OCI-LY3 (cell line): ENCODE data around the gene BAZ1B.
"Not testable (repeated sequence)": the region's sequence is repeated elsewhere in the genome, so short reads cannot be mapped to it uniquely, and the experiment has no call there.

Experiments used
- H2AFZ ChIP-seq: fragments of 200-600, 300-600 bp; shearing (Covaris generic); 2 replicates; pipeline ENCODE4 v1.6.0; 2014; ENCODE audit warnings: antibody characterized with exemption, low read depth, low read length
- H3K27ac ChIP-seq: fragments of 200-600, 300-600 bp; sonication (generic); 2 replicates; pipeline ENCODE4 v1.5.1; 2014; ENCODE audit warnings: mild to moderate bottlenecking, low read length, moderate library complexity, mixed read lengths
- H3K27me3 ChIP-seq: fragments of 200-600, 300-600 bp; sonication (generic); 2 replicates; pipeline ENCODE4 v1.6.1; 2014; ENCODE audit warnings: low read depth, low read length, mixed read lengths
- H3K36me3 ChIP-seq: fragments of 200-600, 300-600 bp; sonication (generic); replicated peaks from 2 replicates; pipeline ENCODE3; 2014; ENCODE audit warnings: low read depth, low read length, mixed read lengths
- H3K4me1 ChIP-seq: fragments of 300-600, 200-600 bp; sonication (generic); 2 replicates; pipeline ENCODE4 v1.6.1; 2014; ENCODE audit warnings: low read length, mixed read lengths
- H3K4me2 ChIP-seq: fragments of 200-600, 300-600 bp; sonication (generic); 2 replicates; pipeline ENCODE4 v1.6.1; 2014; ENCODE audit warnings: low read length, mixed read lengths
- H3K4me3 ChIP-seq: fragments of 300-600, 200-600 bp; sonication (generic); 2 replicates; pipeline ENCODE4 v1.5.1; 2014; ENCODE audit warnings: antibody characterized with exemption, mild to moderate bottlenecking, low read length, moderate library complexity
- H3K79me2 ChIP-seq: fragments of 300-600, 200-600 bp; shearing (Covaris generic); 2 replicates; pipeline ENCODE4 v1.6.1; 2014; ENCODE audit warnings: mild to moderate bottlenecking, low read length, mixed read lengths
- H3K9ac ChIP-seq: fragments of 300-600, 200-600 bp; shearing (Covaris generic); 2 replicates; pipeline ENCODE4 v1.6.0; 2014; ENCODE audit warnings: mild to moderate bottlenecking, low read length, moderate library complexity
- H3K9me3 ChIP-seq: fragments of 200-600, 300-600 bp; shearing (Covaris generic); 2 replicates; pipeline ENCODE4 v1.6.1; 2014; ENCODE audit warnings: low read length, mixed read lengths; ENCODE audit not compliant: insufficient read depth
- H4K20me1 ChIP-seq: fragments of 200-600, 300-600 bp; sonication (generic); 2 replicates; pipeline ENCODE4 v1.6.1; 2016; ENCODE audit warnings: low read length, mixed read lengths; ENCODE audit not compliant: insufficient read depth
- EZH2phosphoT487 ChIP-seq: fragments of 200-600 bp; shearing (Covaris generic); IDR thresholded peaks from 2 replicates; pipeline ENCODE4 v1.6.1; 2018; ENCODE audit warnings: antibody characterized with exemption, mixed run types, low read depth
- TF ChIP-seq, protein P1 (sequence below): fragments of 200-600, 300-600 bp; sonication (generic); IDR thresholded peaks from 2 replicates; pipeline ENCODE4 v1.5.1; 2014; ENCODE audit warnings: antibody characterized with exemption, low read length, low read depth

The BAZ1B gene

DNA sequence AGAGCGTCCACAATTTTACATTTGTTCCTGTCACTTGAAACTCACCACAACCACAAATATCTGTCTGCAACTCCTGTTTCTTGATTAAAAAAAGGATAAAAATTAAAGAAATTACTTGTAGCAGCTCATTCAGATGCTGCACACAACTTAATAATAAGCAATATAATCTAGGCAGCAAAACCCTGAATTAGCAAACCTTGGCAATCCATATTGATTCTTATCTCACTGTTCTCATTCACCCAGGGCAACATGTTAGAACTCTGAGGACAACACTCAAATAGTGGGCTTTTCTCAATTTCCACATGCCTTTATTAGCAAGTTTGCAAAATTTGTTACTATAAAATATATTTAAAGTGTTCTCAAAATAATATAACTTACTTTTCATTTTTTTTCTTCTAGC is 38.9 kb downstream of the BAZ1B start:
- peaks cover 4% of the 10 kb centered on the region for H4K20me1 ChIP-seq
- no peaks in the 10 kb centered on the region for H3K9me3 ChIP-seq
- peaks cover 60% of the 10 kb centered on the region for H3K36me3 ChIP-seq
- H2AFZ ChIP-seq, result no peak overlapping the region
- H3K27me3 ChIP-seq, result no peaks in the 10 kb centered on the region
- H3K4me1 ChIP-seq, result peaks cover 3% of the 10 kb centered on the region; the same call in 1 of the 2 replicates
- no peak for TF ChIP-seq EZH2phosphoT487
- TF ChIP-seq, protein P1, sequence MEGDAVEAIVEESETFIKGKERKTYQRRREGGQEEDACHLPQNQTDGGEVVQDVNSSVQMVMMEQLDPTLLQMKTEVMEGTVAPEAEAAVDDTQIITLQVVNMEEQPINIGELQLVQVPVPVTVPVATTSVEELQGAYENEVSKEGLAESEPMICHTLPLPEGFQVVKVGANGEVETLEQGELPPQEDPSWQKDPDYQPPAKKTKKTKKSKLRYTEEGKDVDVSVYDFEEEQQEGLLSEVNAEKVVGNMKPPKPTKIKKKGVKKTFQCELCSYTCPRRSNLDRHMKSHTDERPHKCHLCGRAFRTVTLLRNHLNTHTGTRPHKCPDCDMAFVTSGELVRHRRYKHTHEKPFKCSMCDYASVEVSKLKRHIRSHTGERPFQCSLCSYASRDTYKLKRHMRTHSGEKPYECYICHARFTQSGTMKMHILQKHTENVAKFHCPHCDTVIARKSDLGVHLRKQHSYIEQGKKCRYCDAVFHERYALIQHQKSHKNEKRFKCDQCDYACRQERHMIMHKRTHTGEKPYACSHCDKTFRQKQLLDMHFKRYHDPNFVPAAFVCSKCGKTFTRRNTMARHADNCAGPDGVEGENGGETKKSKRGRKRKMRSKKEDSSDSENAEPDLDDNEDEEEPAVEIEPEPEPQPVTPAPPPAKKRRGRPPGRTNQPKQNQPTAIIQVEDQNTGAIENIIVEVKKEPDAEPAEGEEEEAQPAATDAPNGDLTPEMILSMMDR, result no peak
- no peak overlapping the region for H3K27ac ChIP-seq
- H3K4me2 ChIP-seq, result no peak overlapping the region
- H3K9ac ChIP-seq, result no peak overlapping the region
- no peak overlapping the region for H3K4me3 ChIP-seq
- peaks cover 91% of the 10 kb centered on the region for H3K79me2 ChIP-seq

GRCh38 chr7:73482746-73483145 is 39.3 kb downstream of the BAZ1B start:
- Histone ChIP-seq H2AFZ (no peak overlapping the region), H3K79me2 (peaks cover 91% of the 10 kb centered on the region), H4K20me1 (peaks cover 4% of the 10 kb centered on the region), H3K9ac (no peak overlapping the region), H3K4me2 (no peak overlapping the region), H3K36me3 (peaks cover 60% of the 10 kb centered on the region), H3K9me3 (no peaks in the 10 kb centered on the region), H3K27me3 (no peaks in the 10 kb centered on the region), H3K27ac (no peak overlapping the region), H3K4me1 (peaks cover 3% of the 10 kb centered on the region; the same call in 1 of the 2 replicates), H3K4me3 (no peak overlapping the region)
- TF ChIP-seq EZH2phosphoT487, result no peak
- TF ChIP-seq, protein P1, result no peak

- Histone ChIP-seq H4K20me1 (peaks cover 10% of the 10 kb centered on the region), H3K36me3 (peaks cover 60% of the 10 kb centered on the region), H3K79me2 (peaks cover 93% of the 10 kb centered on the region)
- not testable (repeated sequence) for H3K27ac ChIP-seq, H3K4me2 ChIP-seq, H3K4me1 ChIP-seq, H3K4me3 ChIP-seq, H3K9me3 ChIP-seq, H3K27me3 ChIP-seq, H2AFZ ChIP-seq, H3K9ac ChIP-seq
Measured at GRCh38 chr7:73481521-73481920, 40.6 kb downstream of the BAZ1B start.

GRCh38 chr7:73478549-73478948 is 43.5 kb downstream of the BAZ1B start:
- no peak overlapping the region for H3K27ac ChIP-seq
- H3K9me3 ChIP-seq, result no peaks in the 10 kb centered on the region
- H3K9ac ChIP-seq, result no peak overlapping the region
- H3K4me3 ChIP-seq, result no peak overlapping the region
- peaks cover 8% of the 10 kb centered on the region; the same call in 1 of the 2 replicates for H3K4me1 ChIP-seq
- peaks cover 71% of the 10 kb centered on the region for H3K36me3 ChIP-seq
- H2AFZ ChIP-seq, result no peak overlapping the region
- H3K4me2 ChIP-seq, result no peak overlapping the region
- peaks cover 29% of the 10 kb centered on the region for H4K20me1 ChIP-seq
- H3K79me2 ChIP-seq, result peaks cover 98% of the 10 kb centered on the region
- no peaks in the 10 kb centered on the region for H3K27me3 ChIP-seq
- TF ChIP-seq, protein P1, result no peak
- TF ChIP-seq EZH2phosphoT487, result no peak
